Neuron (in vitro differentiated cells): ENCODE measurements around the gene TCEAL4.
"Not testable (repeated sequence)": the region's sequence is repeated elsewhere in the genome, so short reads cannot be mapped to it uniquely, and the experiment has no call there.

Experiments used
- H2AFZ ChIP-seq: one replicate; pipeline ENCODE4 v1.6.1; 2013; ENCODE audit warnings: low read depth, mild to moderate bottlenecking, inconsistent platforms, low read length, moderate library complexity
- H3K27me3 ChIP-seq: one replicate; pipeline ENCODE4 v1.6.1; 2013; ENCODE audit warnings: low read length; ENCODE audit not compliant: insufficient read depth
- H3K36me3 ChIP-seq: one replicate; pipeline ENCODE4 v1.6.1; 2013; ENCODE audit warnings: low read length; ENCODE audit not compliant: insufficient read depth
- H3K4me1 ChIP-seq: one replicate; pipeline ENCODE4 v1.6.1; 2013; ENCODE audit warnings: low read length; ENCODE audit not compliant: insufficient read depth
- H3K4me3 ChIP-seq: 2 replicates; pipeline ENCODE4 v1.5.1; 2013; ENCODE audit warnings: mild to moderate bottlenecking, low read length, moderate library complexity
- H3K9me3 ChIP-seq: one replicate; pipeline ENCODE4 v1.6.1; 2013; ENCODE audit warnings: low read length

Gene TCEAL4

GRCh38 chrX:103560256-103560655 lies 25.1 kb upstream of the TCEAL4 start:
- no peaks in the 10 kb centered on the region for H3K4me1 ChIP-seq
- H3K9me3 ChIP-seq = no peaks in the 10 kb centered on the region
- no peak overlapping the region for H3K4me3 ChIP-seq
- H3K27me3 ChIP-seq = no peaks in the 10 kb centered on the region
- no peaks in the 10 kb centered on the region for H3K36me3 ChIP-seq
- no peak overlapping the region for H2AFZ ChIP-seq

GRCh38 chrX:103562801-103563200 lies 22.5 kb upstream of the TCEAL4 start:
- H3K9me3 ChIP-seq = no peaks in the 10 kb centered on the region
- H3K4me3 ChIP-seq = no peak overlapping the region
- H3K4me1 ChIP-seq = no peaks in the 10 kb centered on the region
- H3K27me3 ChIP-seq = no peaks in the 10 kb centered on the region
- H2AFZ ChIP-seq = no peak overlapping the region
- no peaks in the 10 kb centered on the region for H3K36me3 ChIP-seq

- H3K4me1 ChIP-seq = no peaks in the 10 kb centered on the region
Measured at GRCh38 chrX:103565197-103565596, 20.1 kb upstream of the TCEAL4 start.

GRCh38 chrX:103565752-103566151 lies 19.6 kb upstream of the TCEAL4 start:
- Histone ChIP-seq H3K9me3 (no peaks in the 10 kb centered on the region), H3K4me3 (no peak overlapping the region), H2AFZ (no peak overlapping the region), H3K36me3 (no peaks in the 10 kb centered on the region), H3K27me3 (no peaks in the 10 kb centered on the region), H3K4me1 (no peaks in the 10 kb centered on the region)

More at GRCh38 chrX:103565197-103565596, 20.1 kb upstream of the TCEAL4 start:
- H3K27me3 ChIP-seq = no peaks in the 10 kb centered on the region
- H2AFZ ChIP-seq = no peak overlapping the region
- no peak overlapping the region for H3K4me3 ChIP-seq
- H3K36me3 ChIP-seq = no peaks in the 10 kb centered on the region
- H3K9me3 ChIP-seq = no peaks in the 10 kb centered on the region

- Histone ChIP-seq H3K36me3 (no peaks in the 10 kb centered on the region), H3K27me3 (no peaks in the 10 kb centered on the region), H3K4me3 (no peak overlapping the region), H2AFZ (no peak overlapping the region), H3K9me3 (no peaks in the 10 kb centered on the region), H3K4me1 (no peaks in the 10 kb centered on the region)
Measured at GRCh38 chrX:103571121-103571520, 14.2 kb upstream of the TCEAL4 start.

GRCh38 chrX:103571726-103572125 lies 13.6 kb upstream of the TCEAL4 start:
- H2AFZ ChIP-seq = no peak overlapping the region
- no peaks in the 10 kb centered on the region for H3K27me3 ChIP-seq
- no peak overlapping the region for H3K4me3 ChIP-seq
- H3K36me3 ChIP-seq = no peaks in the 10 kb centered on the region
- H3K9me3 ChIP-seq = no peaks in the 10 kb centered on the region
- no peaks in the 10 kb centered on the region for H3K4me1 ChIP-seq

GRCh38 chrX:103573202-103573601 lies 12.1 kb upstream of the TCEAL4 start:
- H3K4me3 ChIP-seq = no peak overlapping the region
- no peak overlapping the region for H2AFZ ChIP-seq
- no peaks in the 10 kb centered on the region for H3K27me3 ChIP-seq
- H3K4me1 ChIP-seq = no peaks in the 10 kb centered on the region
- H3K36me3 ChIP-seq = no peaks in the 10 kb centered on the region
- H3K9me3 ChIP-seq = no peaks in the 10 kb centered on the region

- H3K27me3 ChIP-seq = no peaks in the 10 kb centered on the region
- peak overlapping the region; percentile 48 for H2AFZ ChIP-seq
- no peaks in the 10 kb centered on the region for H3K36me3 ChIP-seq
- H3K4me1 ChIP-seq = peaks cover 8% of the 10 kb centered on the region
- no peaks in the 10 kb centered on the region for H3K9me3 ChIP-seq
- peak overlapping the region; percentile 65 for H3K4me3 ChIP-seq
Measured at GRCh38 chrX:103584596-103584995, 719 bp upstream of the TCEAL4 start.

GRCh38 chrX:103586314-103586646 lies 965 bp downstream of the TCEAL4 start:
- no peaks in the 10 kb centered on the region for H3K36me3 ChIP-seq
- H3K4me3 ChIP-seq = peak overlapping the region; percentile 65
- peaks cover 8% of the 10 kb centered on the region for H3K4me1 ChIP-seq
- H3K27me3 ChIP-seq = no peaks in the 10 kb centered on the region
- H3K9me3 ChIP-seq = no peaks in the 10 kb centered on the region
- H2AFZ ChIP-seq = no peak overlapping the region

GRCh38 chrX:103586659-103587058 lies 1.3 kb downstream of the TCEAL4 start:
- Histone ChIP-seq H3K4me1 (peaks cover 8% of the 10 kb centered on the region), H3K9me3 (no peaks in the 10 kb centered on the region), H3K36me3 (no peaks in the 10 kb centered on the region), H3K4me3 (peak overlapping the region; percentile 65), H2AFZ (no peak overlapping the region), H3K27me3 (no peaks in the 10 kb centered on the region)

GRCh38 chrX:103592295-103592694 lies 7.0 kb downstream of the TCEAL4 start:
- H3K27me3 ChIP-seq, H3K9me3 ChIP-seq, H3K4me1 ChIP-seq, H3K36me3 ChIP-seq, H3K4me3 ChIP-seq, H2AFZ ChIP-seq: not testable (repeated sequence)

- not testable (repeated sequence) for H2AFZ ChIP-seq, H3K4me3 ChIP-seq, H3K9me3 ChIP-seq, H3K4me1 ChIP-seq, H3K27me3 ChIP-seq, H3K36me3 ChIP-seq
Measured at GRCh38 chrX:103595202-103595601, 9.9 kb downstream of the TCEAL4 start.

GRCh38 chrX:103607364-103608305 lies 22.3 kb downstream of the TCEAL4 start, which contains the start of gene TCEAL3:
TSS of gene TCEAL3 (plus strand) at chrX:103607963. CDS start at chrX:103609065, 1,102 bp downstream.
- Histone ChIP-seq H3K4me1 (no peaks in the 10 kb centered on the region), H3K27me3 (no peaks in the 10 kb centered on the region), H2AFZ (no peak within 1 kb of the TSS), H3K4me3 (peak within 1 kb of the TSS; percentile 16), H3K36me3 (no peaks in the 10 kb centered on the region), H3K9me3 (no peaks in the 10 kb centered on the region)
